Stimulated activated naive CD4-positive, alpha-beta T cell treated with Interleukin-2 at 50 U/mL for 16 hours (primary cell): ENCODE data around the gene GSE1.

Experiments used
- DNase-seq: peaks from one replicate; lab custom pipeline; 2025; lab: John Stamatoyannopoulos, UW

Gene GSE1

GRCh38 chr16:85607321-85607765, 5.8 kb upstream of the GSE1 start:
- no peak for DNase-seq

GRCh38 chr16:85607796-85608514, 5.2 kb upstream of the GSE1 start:
- DNase-seq: no peak

GRCh38 chr16:85608515-85608885, 4.6 kb upstream of the GSE1 start:
- no peak for DNase-seq

- no peak for DNase-seq
These were observed 4.2 kb upstream of the GSE1 start for GRCh38 chr16:85608887-85609286.

- no peak for DNase-seq
These were observed 3.6 kb upstream of the GSE1 start for GRCh38 chr16:85609539-85609938.

- DNase-seq: no peak
These were observed 3.1 kb upstream of the GSE1 start for GRCh38 chr16:85610059-85610445.

GRCh38 chr16:85610446-85611193, 2.5 kb upstream of the GSE1 start:
- DNase-seq: peak; percentile 84

- no peak for DNase-seq
These were observed 2.0 kb upstream of the GSE1 start for GRCh38 chr16:85611194-85611443.

GRCh38 chr16:85611444-85612190, 1.5 kb upstream of the GSE1 start:
- peak; percentile 47 for DNase-seq

GRCh38 chr16:85612191-85612800, 826 bp upstream of the GSE1 start:
- DNase-seq: peak; percentile 29

- DNase-seq: no peak
These were observed 649 bp downstream of the GSE1 start for GRCh38 chr16:85613604-85614337.

GRCh38 chr16:85614338-85615013, 1.4 kb downstream of the GSE1 start:
- no peak for DNase-seq

- peak; percentile 35 for DNase-seq
These were observed 2.1 kb downstream of the GSE1 start for GRCh38 chr16:85615014-85615851.

GRCh38 chr16:85615852-85616606, 2.9 kb downstream of the GSE1 start:
- DNase-seq: peak; percentile 66

GRCh38 chr16:85616607-85617321, 3.6 kb downstream of the GSE1 start:
- DNase-seq: no peak

GRCh38 chr16:85617948-85618347, 4.8 kb downstream of the GSE1 start:
- DNase-seq: no peak

GRCh38 chr16:85618521-85618920, 5.4 kb downstream of the GSE1 start:
- no peak for DNase-seq

GRCh38 chr16:85619101-85619891, 6.2 kb downstream of the GSE1 start:
- DNase-seq: no peak
